T-helper 1 cell treated with Interleukin-12 subunit alpha and Interleukin-12 subunit beta and Interleukin-4 antibody, amounts not matched to agents 30 ng/mL and 1 ng/mL, for 36 hours (primary cell): ENCODE results near the gene CDC14A. TPM values are rescaled to one million over a fixed set of nuclear protein-coding genes. Genes with fewer than 3 reads are reported as not detected.
"Not testable (repeated sequence)": the region's sequence is repeated elsewhere in the genome, so short reads cannot be mapped to it uniquely, and the experiment has no call there.

Experiments used
- intact Hi-C: fragments of 100-400 bp; cut with micrococcal nuclease; formaldehyde crosslinking; loops from one replicate; pipeline ENCODE4 v1.15.1; 2024
- total RNA-seq: library from RNA; stranded (reverse); gene quantifications from 2 replicates; pipeline ENCODE4 v1.2.3, GENCODE V29; 2022

Gene CDC14A
- total RNA-seq, 1 donor from 2014 or later = 49.3 TPM

DNA sequence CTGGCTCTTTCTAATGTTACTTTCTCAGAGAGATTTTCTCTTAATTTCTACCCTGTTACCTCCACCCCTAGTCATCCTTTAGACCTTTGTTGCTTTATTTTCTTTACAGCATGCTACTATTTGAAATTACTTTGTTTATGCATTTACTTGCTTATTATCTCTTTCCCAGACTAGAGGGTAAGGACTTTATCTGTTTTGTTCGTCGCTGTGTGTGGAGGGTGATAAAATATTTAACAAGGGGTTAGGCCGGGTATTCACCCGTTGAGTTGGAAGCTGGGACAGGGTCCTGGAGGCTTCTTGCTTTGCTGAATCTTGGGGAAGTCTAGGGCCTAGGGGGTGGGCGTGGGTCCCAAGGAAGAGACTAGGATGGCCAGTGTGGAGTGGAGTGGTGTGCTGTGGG is 43.6 kb downstream of the CDC14A start:
- intact Hi-C loops = loop anchor here (2.0 to 5.0 kb wide), 3 partner anchors 17 to 263 kb away; partner anchors contain the start of genes DBT, SASS6 and TRMT13

- intact Hi-C loops = loop anchor here (2.0 to 5.0 kb wide), 3 partner anchors 18 to 264 kb away; partner anchors contain the start of genes DBT, SASS6 and TRMT13
Measured at GRCh38 chr1:100396651-100397050, 44.3 kb downstream of the CDC14A start.

GRCh38 chr1:100397681-100398080 is 45.4 kb downstream of the CDC14A start:
- intact Hi-C loops = loop anchor here (2.0 to 5.0 kb wide), 3 partner anchors 19 to 265 kb away; partner anchors contain the start of genes DBT, SASS6 and TRMT13

DNA sequence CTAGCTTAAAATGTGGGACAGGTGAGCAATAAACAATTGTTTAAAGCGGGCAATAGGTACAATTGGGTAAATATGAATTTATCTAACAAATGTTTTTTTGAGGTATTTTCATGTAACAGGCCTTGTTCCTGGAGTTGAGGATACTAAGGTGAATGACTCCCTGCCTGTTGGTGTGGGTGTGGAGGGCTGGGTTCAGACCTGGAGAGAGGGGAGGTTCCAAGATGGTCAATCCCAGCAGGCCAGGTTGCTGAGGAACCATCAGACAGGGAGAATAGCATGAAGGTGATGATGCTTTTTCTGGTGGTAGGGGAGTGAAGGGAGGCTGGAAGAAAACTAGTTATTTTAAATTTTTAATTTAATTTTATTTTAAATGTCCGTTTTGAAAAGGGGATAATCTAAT is 46.3 kb downstream of the CDC14A start:
- intact Hi-C loops = loop anchor here (5.0 kb wide), 1 partner anchor 151 kb away; the partner anchor contains the start of gene DBT

- intact Hi-C loops = loop anchor here (1.0 to 2.0 kb wide), 7 partner anchors 8 to 59 kb away; no protein-coding TSS in a partner anchor
Measured at GRCh38 chr1:100400404-100400803, 48.1 kb downstream of the CDC14A start.

GRCh38 chr1:100404821-100405220 is 52.5 kb downstream of the CDC14A start:
- intact Hi-C loops = loop anchor here (1.0 kb wide), 1 partner anchor 9 kb away; no protein-coding TSS in a partner anchor

DNA sequence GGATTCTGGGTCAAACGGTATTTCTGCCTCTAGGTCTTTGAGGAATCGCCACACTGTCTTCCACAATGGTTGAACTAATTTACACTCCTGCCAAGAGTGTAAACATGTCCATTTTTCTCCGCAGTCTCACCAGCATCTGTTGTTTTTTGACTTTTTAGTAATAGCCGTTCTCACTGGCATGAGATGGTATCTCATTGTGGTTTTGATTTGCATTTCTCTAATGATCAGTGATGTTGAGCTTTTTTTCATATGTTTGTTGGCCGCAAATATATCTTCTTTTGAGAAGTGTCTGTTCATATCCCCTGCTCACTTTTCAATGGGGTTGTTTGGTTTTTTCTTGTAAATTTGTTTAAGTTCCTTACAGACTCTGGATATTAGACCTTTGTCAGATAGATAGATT is 53.6 kb downstream of the CDC14A start:
- intact Hi-C loops = loop anchor here (1.0 kb wide), 1 partner anchor 8 kb away; no protein-coding TSS in a partner anchor

- intact Hi-C loops = not testable (repeated sequence)
Measured at GRCh38 chr1:100407390-100407789, 55.1 kb downstream of the CDC14A start.

- intact Hi-C loops = loop anchor here (10.0 kb wide), 1 partner anchor 936 kb away; no protein-coding TSS in a partner anchor
Measured at GRCh38 chr1:100411019-100411418, 58.7 kb downstream of the CDC14A start.

DNA sequence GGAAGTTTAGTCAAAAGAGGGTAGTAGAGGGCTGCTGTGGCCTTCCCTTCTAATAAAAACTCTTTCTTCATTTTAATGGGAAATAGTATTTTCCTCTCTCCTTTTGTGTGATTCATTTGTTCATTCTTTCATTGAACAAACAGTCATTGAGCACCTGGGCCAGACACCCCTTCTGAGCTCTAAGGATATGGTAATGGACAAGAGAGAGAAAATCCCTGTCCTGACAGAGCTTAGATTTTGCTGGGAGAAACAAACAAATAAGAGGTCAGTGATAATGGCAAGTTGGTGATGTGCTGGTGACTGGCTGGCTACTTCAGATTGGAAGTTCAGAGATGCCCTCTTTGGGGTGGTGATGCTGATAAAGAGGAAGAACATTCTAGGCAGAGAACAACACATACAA is 59.3 kb downstream of the CDC14A start:
- intact Hi-C loops = loop anchor here (10.0 kb wide), 1 partner anchor 937 kb away; no protein-coding TSS in a partner anchor

DNA sequence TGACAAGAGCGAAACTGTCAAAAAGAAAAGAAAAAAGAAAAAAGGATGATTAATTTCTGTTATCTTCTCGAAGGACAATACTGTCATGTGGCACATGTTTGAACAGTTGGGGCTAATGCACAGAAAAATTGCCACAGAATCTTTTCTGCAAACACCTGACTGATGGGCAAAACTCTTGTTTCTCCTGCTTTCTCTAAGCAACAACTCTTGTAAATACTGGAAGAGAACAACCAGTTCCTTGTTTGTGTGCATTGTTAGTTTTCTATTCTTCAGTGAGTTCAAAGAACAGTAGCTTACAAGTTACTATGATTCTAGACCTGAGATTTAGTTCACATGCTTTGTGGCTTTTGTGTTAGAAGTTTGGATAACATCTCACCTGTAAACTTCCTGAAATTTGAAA is 60.7 kb downstream of the CDC14A start:
- intact Hi-C loops = loop anchor here (10.0 kb wide), 1 partner anchor 938 kb away; no protein-coding TSS in a partner anchor

GRCh38 chr1:100414693-100415497 is 62.6 kb downstream of the CDC14A start:
- intact Hi-C loops = loop anchor here (1.0 to 10.0 kb wide), 4 partner anchors 7 to 940 kb away; no protein-coding TSS in a partner anchor

GRCh38 chr1:100415498-100415778 is 63.1 kb downstream of the CDC14A start:
- intact Hi-C loops = loop anchor here (2.0 to 10.0 kb wide), 2 partner anchors 15 to 941 kb away; no protein-coding TSS in a partner anchor

DNA sequence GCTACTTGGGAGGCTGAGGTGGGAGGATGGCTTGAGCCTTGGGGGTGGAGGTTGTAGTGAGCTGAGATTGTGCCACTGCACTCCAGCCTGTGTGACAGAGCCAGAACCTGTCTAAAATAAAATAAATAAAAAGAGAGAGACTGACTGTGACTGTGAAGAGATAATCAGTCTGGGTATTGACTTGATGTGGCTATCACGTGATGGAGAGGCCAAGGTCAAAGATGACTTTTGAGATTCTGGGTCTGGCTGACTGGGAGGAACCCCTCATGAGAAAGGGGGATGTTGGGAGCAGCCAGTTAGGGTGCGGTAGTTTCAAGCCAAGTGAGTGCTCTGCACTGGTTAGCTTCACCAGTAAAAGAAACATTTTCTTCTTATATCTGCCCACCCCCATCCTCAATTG is 66.8 kb downstream of the CDC14A start:
- intact Hi-C loops = loop anchor here (10.0 kb wide), 1 partner anchor 944 kb away; no protein-coding TSS in a partner anchor

GRCh38 chr1:100422065-100422464 is 69.8 kb downstream of the CDC14A start:
- intact Hi-C loops = loop anchor here (1.0 kb wide), 1 partner anchor 8 kb away; no protein-coding TSS in a partner anchor

- intact Hi-C loops = loop anchor here (1.0 kb wide), 1 partner anchor 16 kb away; no protein-coding TSS in a partner anchor
Measured at GRCh38 chr1:100423832-100424337, 71.6 kb downstream of the CDC14A start.

DNA sequence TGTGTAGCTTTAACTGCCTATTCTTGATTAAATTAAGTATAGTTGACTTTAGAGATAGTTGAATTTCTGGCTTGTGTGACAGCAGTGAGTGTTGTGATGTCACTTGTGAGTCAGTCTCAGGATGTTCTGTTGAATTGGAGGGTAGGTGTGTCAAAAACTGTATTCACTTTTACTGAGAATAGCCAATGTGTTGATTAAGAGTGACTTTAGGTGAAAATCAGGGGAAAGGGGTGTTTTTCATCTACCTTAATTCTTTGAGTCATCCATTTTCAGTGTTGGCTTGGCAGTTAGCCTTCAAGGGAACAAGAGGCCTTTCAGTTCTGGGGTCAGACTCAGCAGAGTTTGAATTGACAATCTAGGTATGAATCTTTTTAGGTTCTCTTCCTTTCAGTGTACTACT is 75.9 kb downstream of the CDC14A start:
- intact Hi-C loops = loop anchor here (1.0 kb wide), 1 partner anchor 13 kb away; no protein-coding TSS in a partner anchor

DNA sequence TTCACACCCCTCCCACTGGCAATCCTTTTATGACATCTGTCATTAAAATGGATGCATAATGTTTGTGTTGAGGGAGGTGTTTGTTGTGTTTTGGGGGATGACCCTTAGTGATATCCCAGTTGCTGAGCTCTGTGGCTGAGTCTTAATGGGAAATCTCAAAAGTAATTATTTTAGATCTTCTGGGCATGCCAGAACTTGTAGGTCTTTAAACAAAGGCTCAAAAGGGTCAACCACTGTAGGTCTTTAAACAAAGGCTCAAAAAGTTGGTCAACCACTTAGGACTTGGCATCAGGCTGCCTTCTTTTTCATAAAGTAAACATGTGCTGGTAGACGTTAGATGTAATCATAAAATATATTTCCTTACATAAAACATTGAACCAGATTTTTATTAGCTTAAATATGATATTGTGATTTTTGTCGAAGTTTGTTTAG is 78.0 kb downstream of the CDC14A start:
- intact Hi-C loops = no loop called here

GRCh38 chr1:100431954-100432353 is 79.6 kb downstream of the CDC14A start:
- intact Hi-C loops = loop anchor here (1.0 kb wide), 1 partner anchor 8 kb away; no protein-coding TSS in a partner anchor

DNA sequence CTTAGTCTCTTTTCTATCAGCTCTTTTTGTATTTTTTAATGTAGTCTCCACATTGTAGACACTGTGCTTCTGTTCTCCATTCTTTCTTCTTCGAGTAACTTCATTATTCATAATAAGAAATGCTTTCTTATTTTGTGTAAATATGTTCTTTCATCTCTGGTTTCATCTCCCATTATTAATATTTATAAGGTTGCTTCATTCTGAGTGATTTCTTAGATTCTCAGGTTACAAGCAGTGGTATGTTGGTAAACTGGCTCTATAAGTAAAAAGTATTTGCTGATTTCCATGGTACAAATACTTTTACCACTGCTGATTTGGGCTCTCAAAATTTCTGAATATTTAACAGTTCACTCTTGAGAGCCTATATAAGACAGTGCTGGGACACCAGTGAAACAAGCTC is 81.3 kb downstream of the CDC14A start:
- intact Hi-C loops = no loop called here

GRCh38 chr1:100434831-100435230 is 82.5 kb downstream of the CDC14A start:
- intact Hi-C loops = no loop called here

DNA sequence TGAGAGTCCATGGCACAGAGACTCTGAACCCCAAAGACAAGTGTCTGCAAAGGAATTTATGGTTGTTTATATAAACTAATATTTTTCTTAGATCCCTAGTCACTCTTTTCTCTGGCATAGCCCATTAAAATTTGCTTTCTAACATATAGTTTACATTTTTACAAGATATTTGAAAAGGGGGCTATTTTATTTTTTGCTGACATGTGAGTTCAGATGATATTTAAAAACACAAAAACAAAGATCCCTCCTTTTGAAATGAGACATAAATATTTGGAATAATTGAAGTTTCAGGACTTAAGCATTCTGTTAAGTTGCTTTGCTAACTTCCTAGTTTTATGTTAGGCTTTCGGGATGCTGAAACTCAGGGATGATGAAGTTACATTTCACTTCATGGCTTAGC is 86.1 kb downstream of the CDC14A start:
- intact Hi-C loops = no loop called here
